ENCODE results near the gene ACCS. TPM values are rescaled to one million over a fixed set of nuclear protein-coding genes. Genes with fewer than 3 reads are reported as not detected.

The ACCS gene
- total RNA-seq, 1 experiment from 2014 or later = 7.5 TPM

DNA sequence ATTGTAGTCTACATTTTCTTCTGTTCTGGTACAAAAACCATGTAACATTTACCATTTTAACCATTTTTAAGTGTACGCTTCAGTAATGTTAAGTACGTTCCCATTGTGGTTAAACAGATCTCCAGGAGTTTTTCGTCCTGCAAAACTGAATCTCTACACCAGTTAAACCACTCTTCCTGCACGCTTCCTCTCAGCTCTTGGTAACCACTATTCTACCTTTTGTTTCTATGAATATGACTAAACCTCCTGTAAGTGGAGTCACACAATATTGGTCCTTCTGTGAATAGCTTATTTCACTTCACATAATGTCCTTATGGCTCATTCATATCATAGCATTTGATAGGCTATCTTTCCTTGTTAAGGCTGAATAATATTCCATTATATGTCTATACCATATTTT, 22.3 kb downstream of the ACCS start:
- no peak overlapping the region for H2BK120ac ChIP-seq (ENCODE audit: low read depth, low read length, poor library complexity, severe bottlenecking)
- no peak overlapping the region for H3K4ac ChIP-seq (ENCODE audit: low read depth, low read length)
- no peak overlapping the region for H3K27ac ChIP-seq (ENCODE audit: insufficient read length, low read depth, low read length)
- Mint-ChIP-seq H3K36me3 (ENCODE audit: insufficient read depth in 1 of 3, low read depth in 3 of 3) (peaks cover 7 to 23% (median 8%) of the 10 kb centered on the region in 3 experiments; a peak in 5 of 7 replicates), H3K4me1 (no peaks in the 10 kb centered on the region), H3K4me3 (no peak overlapping the region), H3K27ac (no peak overlapping the region), H3K9me3 (peaks cover 20 to 23% of the 10 kb centered on the region in 2 experiments), H3K27me3 (ENCODE audit: low read depth) (peaks cover 7% of the 10 kb centered on the region)
- H4K5ac ChIP-seq (ENCODE audit: insufficient read length, low read depth, low read length) = no peak overlapping the region
- H3K4me1 ChIP-seq (ENCODE audit: insufficient read depth, low read length) = no peaks in the 10 kb centered on the region
- H3K79me1 ChIP-seq (ENCODE audit: insufficient read depth, low read depth, low read length, poor library complexity, severe bottlenecking) = no peaks in the 10 kb centered on the region
- no peak overlapping the region for H4K8ac ChIP-seq (replicated peaks; ENCODE audit: insufficient read length, low read depth, low read length)
- no peak overlapping the region for H2AK5ac ChIP-seq (ENCODE audit: insufficient read length, low read length)
- H3K23ac ChIP-seq (ENCODE audit: insufficient read length, low read depth, low read length) = no peak overlapping the region
- no peak overlapping the region for H4K91ac ChIP-seq (ENCODE audit: insufficient read length, low read depth, low read length)
- no peak overlapping the region for H3K9ac ChIP-seq (ENCODE audit: extremely low read depth, insufficient read length, low read length)
- H4K20me1 ChIP-seq (ENCODE audit: control insufficient read depth, insufficient read depth, insufficient read length) = no peaks in the 10 kb centered on the region
- no peak overlapping the region for H3K18ac ChIP-seq (ENCODE audit: insufficient read length, low read depth, low read length)
- no peak overlapping the region for H2BK12ac ChIP-seq (ENCODE audit: insufficient read length, low read depth, low read length)
- no CpG with 5 or more reads among the region's 4 CpGs for WGBS (ENCODE audit: extremely low coverage, insufficient read length, low lambda C conversion rate)
- H3K56ac ChIP-seq (ENCODE audit: insufficient read length, low read depth, low read length) = no peak overlapping the region
- DNase-seq = no peak
- no peak overlapping the region for H3T11ph ChIP-seq (ENCODE audit: low read length)
- H2BK20ac ChIP-seq (ENCODE audit: low read depth, low read length, poor library complexity, severe bottlenecking) = no peak overlapping the region
- no peak overlapping the region for H3K14ac ChIP-seq (ENCODE audit: insufficient read depth, low read length)
- no peaks in the 10 kb centered on the region for H3K79me2 ChIP-seq (ENCODE audit: insufficient read depth, low read length)
- no peak overlapping the region for H3K4me2 ChIP-seq (ENCODE audit: insufficient read depth, insufficient read length, low read length)
- no peak overlapping the region for H2BK5ac ChIP-seq (ENCODE audit: insufficient read length, low read length)
- TF ChIP-seq, protein P1, sequence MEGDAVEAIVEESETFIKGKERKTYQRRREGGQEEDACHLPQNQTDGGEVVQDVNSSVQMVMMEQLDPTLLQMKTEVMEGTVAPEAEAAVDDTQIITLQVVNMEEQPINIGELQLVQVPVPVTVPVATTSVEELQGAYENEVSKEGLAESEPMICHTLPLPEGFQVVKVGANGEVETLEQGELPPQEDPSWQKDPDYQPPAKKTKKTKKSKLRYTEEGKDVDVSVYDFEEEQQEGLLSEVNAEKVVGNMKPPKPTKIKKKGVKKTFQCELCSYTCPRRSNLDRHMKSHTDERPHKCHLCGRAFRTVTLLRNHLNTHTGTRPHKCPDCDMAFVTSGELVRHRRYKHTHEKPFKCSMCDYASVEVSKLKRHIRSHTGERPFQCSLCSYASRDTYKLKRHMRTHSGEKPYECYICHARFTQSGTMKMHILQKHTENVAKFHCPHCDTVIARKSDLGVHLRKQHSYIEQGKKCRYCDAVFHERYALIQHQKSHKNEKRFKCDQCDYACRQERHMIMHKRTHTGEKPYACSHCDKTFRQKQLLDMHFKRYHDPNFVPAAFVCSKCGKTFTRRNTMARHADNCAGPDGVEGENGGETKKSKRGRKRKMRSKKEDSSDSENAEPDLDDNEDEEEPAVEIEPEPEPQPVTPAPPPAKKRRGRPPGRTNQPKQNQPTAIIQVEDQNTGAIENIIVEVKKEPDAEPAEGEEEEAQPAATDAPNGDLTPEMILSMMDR (conservative IDR thresholded peaks at IDR 0.05) = no peak
- H3K9me3 ChIP-seq (ENCODE audit: control insufficient read depth, low read depth, low read length) = no peaks in the 10 kb centered on the region
- no peak overlapping the region for H2BK15ac ChIP-seq (ENCODE audit: low read depth, low read length)
- H2AFZ ChIP-seq (ENCODE audit: low read length) = no peak overlapping the region
- no peaks in the 10 kb centered on the region for H3K23me2 ChIP-seq (ENCODE audit: insufficient read length, low read depth, low read length, poor library complexity, severe bottlenecking)
- H3K27me3 ChIP-seq (ENCODE audit: insufficient read depth, low read length) = no peaks in the 10 kb centered on the region

Data from H9 (cell line).